Panc1 (cell line): ENCODE data around the gene TBRG1.

Experiments
- CTCF ChIP-seq: fragments of 450-650 bp; IDR thresholded peaks from 2 replicates; pipeline ENCODE4 v1.5.1; 2017; ENCODE audit warnings: mild to moderate bottlenecking
- POLR2AphosphoS5 ChIP-seq: IDR thresholded peaks from 2 replicates; pipeline ENCODE4 v1.6.1; 2012; ENCODE audit warnings: mild to moderate bottlenecking, low read depth, low read length, moderate library complexity
- TCF7L2 ChIP-seq: IDR thresholded peaks from 2 replicates; pipeline ENCODE4 v1.6.1; 2011; ENCODE audit warnings: mild to moderate bottlenecking, low read depth, low read length, inconsistent platforms

GRCh38 chr11:124663861-124664260 is 41.2 kb downstream of the TBRG1 start:
- TF ChIP-seq CTCF (no peak), POLR2AphosphoS5 (no peak), TCF7L2 (no peak)
